Left ventricle myocardium inferior (tissue), 1 donor: ENCODE results near the gene GUCA1C. TPM values are rescaled to one million over a fixed set of nuclear protein-coding genes. Genes with fewer than 3 reads are reported as not detected.

ENCODE experiments used
- DNase-seq: peaks from one replicate; pipeline ENCODE4 v3.0.0-alpha.2; 2020
- H3K27ac ChIP-seq: fragments of 200-600 bp; replicated peaks from 2 replicates; pipeline ENCODE4 v1.8.0; 2021
- H3K27me3 ChIP-seq: fragments of 200-600 bp; 2 replicates; pipeline ENCODE4 v1.8.0; 2021; ENCODE audit warnings: low read depth
- H3K36me3 ChIP-seq: fragments of 200-600 bp; 2 replicates; pipeline ENCODE4 v1.8.0; 2021
- H3K4me1 ChIP-seq: fragments of 200-600 bp; 2 replicates; pipeline ENCODE4 v1.8.0; 2021
- H3K4me3 ChIP-seq: fragments of 200-600 bp; 2 replicates; pipeline ENCODE4 v1.8.0; 2021; ENCODE audit warnings: mild to moderate bottlenecking, moderate library complexity
- H3K9me3 ChIP-seq: fragments of 200-600 bp; replicated peaks from 2 replicates; pipeline ENCODE4 v1.8.0; 2021
- intact Hi-C: fragments of 100-400 bp; cut with micrococcal nuclease; formaldehyde crosslinking; loops from one replicate; pipeline ENCODE4 v1.11.0; 2022
- total RNA-seq: library from RNA; stranded (reverse); fragmentation: NEBNext Ultra II Directional; extraction: Animal tissue kit (Norgen Biotek cat#: 25700); gene quantifications from one replicate; pipeline ENCODE4 v1.2.1, GENCODE V29; 2021
- TF ChIP-seq, protein P1 (sequence below): fragments of 200-600 bp; IDR thresholded peaks from 2 replicates; pipeline ENCODE4 v1.8.0; 2021; ENCODE audit warnings: antibody characterized with exemption, mild to moderate bottlenecking, borderline replicate concordance
- donor health status: DM: no; HTN: yes; CAD: no; lungs with severe emphysema.

GUCA1C gene
- total RNA-seq, 1 donor from 2014 or later = 5.8 TPM

DNA sequence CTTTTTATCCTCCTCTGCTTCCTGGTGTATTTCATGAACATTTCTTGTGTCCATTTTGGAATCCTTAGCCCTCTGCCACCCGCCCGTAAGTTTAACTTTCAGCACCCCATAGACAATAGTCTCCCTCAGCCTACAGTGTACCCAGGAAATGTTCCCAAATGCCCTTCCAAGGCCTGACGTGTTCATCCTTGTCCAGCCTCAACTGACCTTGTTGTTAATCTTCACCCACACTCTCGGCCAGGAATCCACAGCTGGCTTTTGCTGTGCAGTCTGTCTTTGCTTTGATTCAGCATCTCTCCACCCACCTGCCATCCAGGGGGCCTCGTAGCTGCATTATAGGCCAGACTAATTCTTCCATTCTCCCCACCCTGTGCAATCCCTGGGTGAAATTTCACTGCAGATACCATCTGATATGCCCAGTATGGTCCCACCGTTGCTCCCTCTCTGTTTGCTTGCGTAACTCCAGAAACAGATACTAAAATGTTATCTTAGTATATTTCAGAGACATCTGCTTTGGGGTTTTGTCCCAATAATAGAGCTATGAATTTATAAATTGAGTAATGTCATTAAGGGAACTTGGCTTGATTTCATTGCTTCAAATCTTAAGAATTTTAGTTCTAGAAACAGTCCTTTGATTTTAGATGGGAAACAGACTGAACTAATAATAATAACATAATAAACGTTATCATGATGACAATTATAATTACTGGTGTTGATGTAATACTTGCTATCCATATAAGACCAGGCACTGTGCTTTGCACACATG lies 16.6 kb downstream of the GUCA1C start:
- Histone ChIP-seq H3K4me3 (no peak overlapping the region), H3K9me3 (no peaks in the 10 kb centered on the region), H3K4me1 (peaks cover 17% of the 10 kb centered on the region), H3K36me3 (no peaks in the 10 kb centered on the region), H3K27ac (no peak overlapping the region), H3K27me3 (no peaks in the 10 kb centered on the region)
- TF ChIP-seq, protein P1, sequence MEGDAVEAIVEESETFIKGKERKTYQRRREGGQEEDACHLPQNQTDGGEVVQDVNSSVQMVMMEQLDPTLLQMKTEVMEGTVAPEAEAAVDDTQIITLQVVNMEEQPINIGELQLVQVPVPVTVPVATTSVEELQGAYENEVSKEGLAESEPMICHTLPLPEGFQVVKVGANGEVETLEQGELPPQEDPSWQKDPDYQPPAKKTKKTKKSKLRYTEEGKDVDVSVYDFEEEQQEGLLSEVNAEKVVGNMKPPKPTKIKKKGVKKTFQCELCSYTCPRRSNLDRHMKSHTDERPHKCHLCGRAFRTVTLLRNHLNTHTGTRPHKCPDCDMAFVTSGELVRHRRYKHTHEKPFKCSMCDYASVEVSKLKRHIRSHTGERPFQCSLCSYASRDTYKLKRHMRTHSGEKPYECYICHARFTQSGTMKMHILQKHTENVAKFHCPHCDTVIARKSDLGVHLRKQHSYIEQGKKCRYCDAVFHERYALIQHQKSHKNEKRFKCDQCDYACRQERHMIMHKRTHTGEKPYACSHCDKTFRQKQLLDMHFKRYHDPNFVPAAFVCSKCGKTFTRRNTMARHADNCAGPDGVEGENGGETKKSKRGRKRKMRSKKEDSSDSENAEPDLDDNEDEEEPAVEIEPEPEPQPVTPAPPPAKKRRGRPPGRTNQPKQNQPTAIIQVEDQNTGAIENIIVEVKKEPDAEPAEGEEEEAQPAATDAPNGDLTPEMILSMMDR = no peak
- intact Hi-C loops = no loop called here
- DNase-seq = no peak

DNA sequence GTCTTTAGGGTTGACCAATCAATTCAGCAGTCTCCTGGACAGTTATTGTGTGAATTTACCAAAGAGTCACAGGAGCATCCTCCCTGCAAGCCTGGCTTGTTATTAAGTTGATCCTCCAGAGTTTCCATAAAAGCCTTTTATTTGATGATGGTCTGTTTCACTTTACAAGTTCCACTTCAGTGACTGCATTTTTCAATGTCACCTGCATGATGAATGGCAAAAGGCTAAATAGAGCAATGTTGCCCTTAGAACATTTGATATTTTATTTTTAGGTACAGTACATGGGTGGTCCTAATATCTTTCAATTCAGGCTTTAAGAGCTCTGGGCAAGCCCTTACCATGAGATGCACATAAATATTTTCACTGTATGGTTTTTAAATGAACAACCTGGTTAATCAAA lies 22.6 kb downstream of the GUCA1C start:
- Histone ChIP-seq H3K4me1 (no peaks in the 10 kb centered on the region), H3K9me3 (peaks cover 21% of the 10 kb centered on the region), H3K4me3 (no peak overlapping the region), H3K27ac (no peak overlapping the region), H3K27me3 (no peaks in the 10 kb centered on the region), H3K36me3 (no peaks in the 10 kb centered on the region)
- intact Hi-C loops = no loop called here
- TF ChIP-seq, protein P1 = no peak
- DNase-seq = no peak

DNA sequence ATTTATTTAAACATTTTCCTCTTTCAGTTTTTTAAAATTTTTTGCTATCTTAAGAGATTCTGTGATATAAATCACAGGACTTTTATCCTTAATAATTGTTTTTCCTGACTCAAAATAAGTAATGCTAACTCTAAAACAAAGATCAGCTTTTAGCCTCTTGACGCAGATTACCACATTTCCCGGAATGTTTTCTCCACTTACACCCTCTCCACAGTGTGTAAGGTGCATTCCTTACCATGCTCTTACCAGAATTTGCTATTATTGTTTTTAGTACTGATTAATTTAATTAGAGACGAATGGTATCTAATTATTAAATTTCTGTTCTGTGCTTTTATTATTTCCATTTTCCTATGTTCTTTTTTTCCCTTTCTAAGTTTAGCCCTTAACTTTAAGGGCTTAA lies 34.8 kb downstream of the GUCA1C start:
- Histone ChIP-seq H3K4me3 (no peak overlapping the region), H3K27me3 (peaks cover 9% of the 10 kb centered on the region), H3K27ac (no peak overlapping the region), H3K4me1 (no peaks in the 10 kb centered on the region), H3K9me3 (peaks cover 7% of the 10 kb centered on the region), H3K36me3 (no peaks in the 10 kb centered on the region)
- DNase-seq = no peak
- TF ChIP-seq, protein P1 = no peak
- intact Hi-C loops = loop anchor here (10.0 kb wide), 1 partner anchor 254 kb away; no protein-coding TSS in a partner anchor

DNA sequence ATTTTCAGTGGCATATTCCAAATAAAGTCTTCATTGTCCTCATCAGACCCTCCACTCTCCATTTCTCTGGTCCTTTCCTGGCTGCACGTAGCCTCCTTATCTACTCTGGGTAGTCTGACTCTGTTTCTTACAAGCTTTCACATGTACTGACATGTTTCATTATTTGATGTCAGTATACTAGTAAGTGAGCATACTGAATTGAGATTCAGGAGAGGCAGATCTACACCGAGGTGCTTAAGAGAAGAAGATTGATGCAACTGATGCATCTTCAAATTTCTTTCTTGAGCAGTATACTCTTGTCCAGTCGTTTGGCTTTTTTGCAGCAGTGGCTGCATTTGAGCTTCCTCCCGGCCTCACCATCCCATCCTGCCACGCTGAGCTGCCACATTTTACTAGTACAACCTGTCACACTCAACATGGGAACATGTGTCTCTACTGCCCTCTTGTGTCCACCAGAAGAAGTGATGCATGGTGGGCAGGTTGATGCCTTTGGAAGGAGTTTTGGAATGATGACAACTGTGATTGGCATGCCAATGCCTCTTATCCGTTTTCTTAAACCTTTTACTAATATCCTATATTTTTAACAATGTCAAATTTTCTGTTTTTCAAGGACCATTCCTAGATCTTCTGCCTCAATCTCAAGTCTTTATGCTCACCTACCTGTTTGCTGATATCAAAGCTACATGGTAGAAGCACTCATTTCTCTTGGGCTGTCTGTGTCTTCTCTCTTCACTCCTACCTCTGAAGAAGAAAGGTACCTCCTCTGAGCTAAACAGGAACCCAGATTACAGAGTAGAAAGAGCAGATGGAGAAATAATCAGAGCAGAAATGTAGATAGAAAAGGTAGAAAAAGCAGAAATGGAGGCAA lies 38.7 kb downstream of the GUCA1C start:
- no peak overlapping the region for H3K4me3 ChIP-seq
- no peak for DNase-seq
- intact Hi-C loops = loop anchor here (10.0 kb wide), 1 partner anchor 250 kb away; no protein-coding TSS in a partner anchor
- no peaks in the 10 kb centered on the region for H3K36me3 ChIP-seq
- no peaks in the 10 kb centered on the region for H3K9me3 ChIP-seq
- TF ChIP-seq, protein P1 = peak; percentile 82
- peaks cover 9% of the 10 kb centered on the region for H3K27me3 ChIP-seq
- no peak overlapping the region for H3K27ac ChIP-seq
- H3K4me1 ChIP-seq = no peaks in the 10 kb centered on the region

DNA sequence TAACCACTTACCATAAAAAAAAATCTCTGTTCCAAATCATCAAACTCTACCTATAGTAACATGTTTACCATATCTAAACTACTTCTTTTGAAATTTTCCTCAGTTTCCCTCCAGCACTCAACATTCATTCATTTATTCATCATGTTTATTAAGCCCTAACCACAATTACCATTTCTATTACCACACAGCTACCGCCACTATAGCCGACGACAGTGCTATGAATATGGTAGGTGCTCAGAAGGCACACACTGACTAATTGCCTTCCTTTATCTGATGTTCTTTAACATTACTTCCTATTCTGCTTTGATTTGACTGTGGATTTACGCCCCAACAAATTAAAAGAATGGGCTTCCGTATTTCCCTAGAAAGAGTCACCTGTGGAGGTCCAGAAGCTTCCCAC lies 43.9 kb downstream of the GUCA1C start:
- peaks cover 4% of the 10 kb centered on the region for H3K27me3 ChIP-seq
- H3K36me3 ChIP-seq = no peaks in the 10 kb centered on the region
- TF ChIP-seq, protein P1 = no peak
- intact Hi-C loops = loop anchor here (10.0 kb wide), 1 partner anchor 245 kb away; no protein-coding TSS in a partner anchor
- H3K4me1 ChIP-seq = no peaks in the 10 kb centered on the region
- DNase-seq = no peak
- H3K9me3 ChIP-seq = no peaks in the 10 kb centered on the region
- no peak overlapping the region for H3K27ac ChIP-seq
- H3K4me3 ChIP-seq = no peak overlapping the region
